Uterus (tissue), 4 donors: Measurements from ENCODE around the gene LYSMD3. TPM values are rescaled to one million over a fixed set of nuclear protein-coding genes. Genes with fewer than 3 reads are reported as not detected.

Experiments
- DNase-seq, 2 donors: peaks; one replicate each; pipeline ENCODE4 v3.0.0-alpha.2; 2019 to 2020
- H3K27ac ChIP-seq, 2 donors: fragments of 200-600 bp; sonication (generic); 1 replicate in 1 of 2; 2 replicates in 1 of 2; pipeline ENCODE4 v1.5.1; 2016 to 2018
- H3K27me3 ChIP-seq, 2 donors: fragments of 200-600 bp; sonication (generic); one replicate each; pipeline ENCODE4 v1.5.1; 2018 to 2019; ENCODE audit warnings: control low read depth in 1 of 2
- H3K36me3 ChIP-seq, 2 donors: fragments of 200-600 bp; sonication (generic); one replicate each; pipeline ENCODE4 v1.5.1; 2019; ENCODE audit warnings: control low read depth in 1 of 2
- H3K4me1 ChIP-seq, 2 donors: fragments of 200-600 bp; sonication (generic); one replicate each; pipeline ENCODE4 v1.5.1; 2018 to 2019; ENCODE audit warnings: control low read depth in 1 of 2
- H3K4me3 ChIP-seq, 2 donors: fragments of 200-600 bp; sonication (generic); 1 replicate in 1 of 2; 2 replicates in 1 of 2; pipeline ENCODE4 v1.5.1; 2018 to 2019; ENCODE audit warnings: mild to moderate bottlenecking in 1 of 2
- H3K9me3 ChIP-seq, 2 donors: fragments of 200-600 bp; sonication (generic); one replicate each; pipeline ENCODE4 v1.5.1; 2019; ENCODE audit warnings: control low read depth in 1 of 2
- POLR2A ChIP-seq, 2 donors: fragments of 450-650 bp; IDR thresholded peaks; one replicate each; pipeline ENCODE4 v1.6.1; 2016; ENCODE audit warnings: antibody characterized with exemption in 2 of 2, mild to moderate bottlenecking in 1 of 2, moderate library complexity in 1 of 2
- intact Hi-C: fragments of 100-400 bp; cut with DNase I; formaldehyde crosslinking; loops from one replicate; pipeline ENCODE4 v1.15.1; 2023; ENCODE audit warnings: low total_unique reads
- total RNA-seq, 4 donors: library from RNA; depleted of rRNA in 3 of 4; stranded (reverse); fragments of >200 nt in 3 of 4; gene quantifications; one replicate each; pipeline versions ENCODE4 v1.1.0 to v1.2.4, GENCODE V29; 2014 to 2023
- TF ChIP-seq, protein P1 (sequence below), 4 experiments: fragments of 200-600 bp in 2 of 4; fragments of 450-650 bp in 2 of 4; sonication (generic) in 2 of 4; IDR thresholded peaks; one replicate each; pipeline ENCODE4 v1.5.1; 2016 to 2019; ENCODE audit warnings: antibody characterized with exemption in 4 of 4, mild to moderate bottlenecking in 2 of 4, moderate library complexity in 1 of 4
- donor health status: DM: yes; HTN: yes; CAD: no.

The LYSMD3 gene
- total RNA-seq, 4 donors from 2014 or later: 11.5 to 50.3 (median 26.9) TPM

DNA sequence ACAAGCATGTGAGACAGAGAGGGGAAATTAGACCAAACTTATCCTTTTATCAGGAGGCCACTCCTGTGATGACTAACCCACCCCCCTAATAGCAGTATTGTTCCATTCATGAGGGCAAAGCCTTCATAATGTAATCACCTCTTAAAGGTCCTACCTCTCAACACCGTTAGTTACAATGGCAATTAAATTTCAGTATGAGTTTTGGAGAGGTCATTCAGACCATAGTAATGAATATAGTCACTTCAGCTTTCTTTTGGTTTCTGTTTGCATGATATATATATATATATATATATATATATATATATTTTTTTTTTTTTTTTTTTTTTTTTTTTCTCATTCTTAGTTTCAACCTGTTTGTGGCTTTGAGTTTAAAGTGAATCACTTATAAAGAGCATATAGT, 39.7 kb upstream of the LYSMD3 start:
- no peak overlapping the region for H3K27ac ChIP-seq
- H3K27me3 ChIP-seq: no peaks in the 10 kb centered on the region
- intact Hi-C loops: no loop called here
- H3K4me1 ChIP-seq: no peaks in the 10 kb centered on the region
- H3K4me3 ChIP-seq: no peak overlapping the region
- DNase-seq: no peak
- H3K36me3 ChIP-seq: no peaks in the 10 kb centered on the region
- no peaks in the 10 kb centered on the region for H3K9me3 ChIP-seq
- TF ChIP-seq POLR2A (IDR thresholded peaks at IDR 0.05): no peak
- TF ChIP-seq, protein P1, sequence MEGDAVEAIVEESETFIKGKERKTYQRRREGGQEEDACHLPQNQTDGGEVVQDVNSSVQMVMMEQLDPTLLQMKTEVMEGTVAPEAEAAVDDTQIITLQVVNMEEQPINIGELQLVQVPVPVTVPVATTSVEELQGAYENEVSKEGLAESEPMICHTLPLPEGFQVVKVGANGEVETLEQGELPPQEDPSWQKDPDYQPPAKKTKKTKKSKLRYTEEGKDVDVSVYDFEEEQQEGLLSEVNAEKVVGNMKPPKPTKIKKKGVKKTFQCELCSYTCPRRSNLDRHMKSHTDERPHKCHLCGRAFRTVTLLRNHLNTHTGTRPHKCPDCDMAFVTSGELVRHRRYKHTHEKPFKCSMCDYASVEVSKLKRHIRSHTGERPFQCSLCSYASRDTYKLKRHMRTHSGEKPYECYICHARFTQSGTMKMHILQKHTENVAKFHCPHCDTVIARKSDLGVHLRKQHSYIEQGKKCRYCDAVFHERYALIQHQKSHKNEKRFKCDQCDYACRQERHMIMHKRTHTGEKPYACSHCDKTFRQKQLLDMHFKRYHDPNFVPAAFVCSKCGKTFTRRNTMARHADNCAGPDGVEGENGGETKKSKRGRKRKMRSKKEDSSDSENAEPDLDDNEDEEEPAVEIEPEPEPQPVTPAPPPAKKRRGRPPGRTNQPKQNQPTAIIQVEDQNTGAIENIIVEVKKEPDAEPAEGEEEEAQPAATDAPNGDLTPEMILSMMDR (IDR thresholded peaks at IDR 0.05): no peak

DNA sequence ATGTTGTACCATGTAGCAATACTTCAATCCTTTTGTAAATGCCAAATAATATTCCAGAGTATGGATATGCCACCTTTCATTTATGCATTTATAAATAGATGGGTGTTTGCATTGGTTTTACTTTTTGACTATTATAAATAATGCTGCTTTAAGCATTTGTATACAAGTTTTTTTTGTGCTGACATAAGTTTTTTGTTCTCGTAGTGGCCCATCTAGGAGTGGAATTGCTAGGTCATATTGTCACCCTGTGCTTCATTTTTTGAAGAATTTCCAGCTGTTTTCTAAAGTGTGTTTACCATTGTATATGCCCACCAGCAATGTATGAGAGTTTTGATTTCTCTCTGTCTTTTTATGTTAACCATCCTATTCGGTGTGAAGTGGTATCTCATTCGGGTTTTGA, 36.1 kb upstream of the LYSMD3 start:
- DNase-seq: no peak
- Histone ChIP-seq H3K9me3 (no peaks in the 10 kb centered on the region), H3K36me3 (no peaks in the 10 kb centered on the region), H3K27me3 (peaks cover 0 to 6% of the 10 kb centered on the region in 2 donors), H3K4me3 (no peak overlapping the region), H3K4me1 (no peaks in the 10 kb centered on the region), H3K27ac (no peak overlapping the region)
- no peak for TF ChIP-seq POLR2A (IDR thresholded peaks at IDR 0.05)
- TF ChIP-seq, protein P1 (IDR thresholded peaks at IDR 0.05): no peak
- intact Hi-C loops: no loop called here

DNA sequence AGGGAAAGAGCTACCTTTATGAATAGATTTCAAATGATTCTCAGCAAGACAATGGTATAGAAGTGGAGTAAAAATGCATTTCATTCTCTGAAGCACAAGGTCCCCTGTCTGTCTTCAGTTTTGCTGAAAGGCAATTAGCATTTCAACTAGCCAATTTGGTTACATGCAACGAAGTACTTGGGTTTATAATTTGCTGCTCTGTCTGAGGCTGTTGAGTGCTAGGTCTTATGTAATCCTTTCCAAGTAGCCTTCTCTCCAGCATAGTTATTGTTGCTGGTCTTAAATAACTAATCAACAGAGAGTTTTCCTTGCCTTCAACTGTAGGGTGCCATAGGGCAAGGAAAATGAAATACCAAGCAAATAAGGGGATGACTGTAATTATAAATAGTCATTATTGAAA, 33.7 kb upstream of the LYSMD3 start:
- Histone ChIP-seq H3K4me1 (peaks cover 0 to 5% of the 10 kb centered on the region in 2 donors), H3K27me3 (peaks cover 0 to 21% of the 10 kb centered on the region in 2 donors), H3K4me3 (no peak overlapping the region), H3K27ac (no peak overlapping the region), H3K9me3 (no peaks in the 10 kb centered on the region), H3K36me3 (no peaks in the 10 kb centered on the region)
- DNase-seq: no peak
- no peak for TF ChIP-seq POLR2A (IDR thresholded peaks at IDR 0.05)
- intact Hi-C loops: no loop called here

DNA sequence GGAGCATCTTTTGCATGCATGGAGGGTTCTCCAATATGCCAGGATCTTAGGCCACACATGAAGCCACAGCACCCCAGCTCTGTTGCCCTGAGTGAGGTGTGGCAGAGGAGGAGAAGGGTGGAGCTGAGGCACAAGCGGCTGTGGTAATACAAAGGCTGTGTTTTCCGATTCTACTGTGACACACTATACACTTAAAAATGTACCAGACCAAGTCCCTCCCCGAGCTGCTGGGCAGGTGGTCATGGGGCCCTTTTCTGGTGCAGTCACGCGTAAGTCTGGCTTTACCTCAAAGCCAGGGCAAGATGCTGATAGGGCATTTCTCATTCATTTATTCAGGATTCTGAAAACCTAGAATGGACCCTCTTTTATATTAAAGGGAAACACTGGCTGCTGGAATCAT, 33.0 kb upstream of the LYSMD3 start:
- H3K27me3 ChIP-seq: peaks cover 0 to 27% of the 10 kb centered on the region in 2 donors
- H3K36me3 ChIP-seq: no peaks in the 10 kb centered on the region
- intact Hi-C loops: no loop called here

DNA sequence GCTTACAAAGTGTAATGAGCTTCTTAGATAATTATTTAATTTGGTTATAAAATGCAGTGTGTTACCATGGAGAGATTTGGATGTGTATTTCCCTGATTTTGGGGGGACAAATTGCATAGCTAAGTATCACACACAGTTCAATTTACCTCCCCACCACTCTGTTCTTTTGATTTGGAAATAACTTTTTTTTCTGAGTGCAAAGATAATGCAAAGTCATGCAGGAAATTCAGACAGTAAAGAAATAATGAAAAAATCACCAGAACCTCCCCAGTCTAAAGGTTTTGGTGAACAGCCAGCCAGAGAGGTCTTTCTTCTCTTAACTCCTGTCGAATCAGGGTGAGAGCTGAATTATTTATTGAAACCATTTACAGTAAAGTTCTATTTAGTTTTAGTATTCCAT, 32.4 kb upstream of the LYSMD3 start:
- no peak overlapping the region for H3K4me3 ChIP-seq
- TF ChIP-seq POLR2A (IDR thresholded peaks at IDR 0.05): no peak
- TF ChIP-seq, protein P1 (IDR thresholded peaks at IDR 0.05): no peak
- H3K27me3 ChIP-seq: peaks cover 0 to 27% of the 10 kb centered on the region in 2 donors
- H3K27ac ChIP-seq: no peak overlapping the region
- H3K36me3 ChIP-seq: no peaks in the 10 kb centered on the region
- peaks cover 0 to 5% of the 10 kb centered on the region in 2 donors for H3K4me1 ChIP-seq
- H3K9me3 ChIP-seq: no peaks in the 10 kb centered on the region
- intact Hi-C loops: no loop called here
- DNase-seq: no peak

More for the DNA sequence above, 33.0 kb upstream of the LYSMD3 start:
- TF ChIP-seq, protein P1 (IDR thresholded peaks at IDR 0.05): no peak
- TF ChIP-seq POLR2A (IDR thresholded peaks at IDR 0.05): no peak
- Histone ChIP-seq H3K4me3 (no peak overlapping the region), H3K9me3 (no peaks in the 10 kb centered on the region), H3K4me1 (peaks cover 0 to 5% of the 10 kb centered on the region in 2 donors), H3K27ac (no peak overlapping the region)
- no peak for DNase-seq

DNA sequence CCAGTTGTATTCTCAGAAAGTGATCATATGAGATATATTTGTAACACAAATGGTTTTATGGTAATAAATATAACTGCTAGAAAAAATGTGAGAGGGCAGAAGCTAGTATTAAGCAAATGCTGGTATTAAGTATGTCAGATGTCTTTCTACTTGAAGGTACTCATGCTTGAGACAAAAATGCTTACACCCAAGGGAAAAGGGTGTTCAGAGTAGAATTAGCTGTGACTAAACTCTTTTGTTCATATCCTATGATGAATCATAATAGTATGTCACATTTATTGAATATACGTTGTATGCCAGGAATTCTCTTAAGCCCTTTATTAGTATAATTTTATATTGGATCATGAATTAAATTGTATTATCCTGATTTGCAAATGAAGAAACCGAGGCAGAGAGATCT, 31.4 kb upstream of the LYSMD3 start:
- Histone ChIP-seq H3K4me3 (no peak overlapping the region), H3K4me1 (peaks cover 0 to 5% of the 10 kb centered on the region in 2 donors), H3K27me3 (peaks cover 0 to 27% of the 10 kb centered on the region in 2 donors), H3K36me3 (no peaks in the 10 kb centered on the region), H3K27ac (no peak overlapping the region), H3K9me3 (no peaks in the 10 kb centered on the region)
- DNase-seq: no peak
- TF ChIP-seq, protein P1 (IDR thresholded peaks at IDR 0.05): no peak
- TF ChIP-seq POLR2A (IDR thresholded peaks at IDR 0.05): no peak
- intact Hi-C loops: no loop called here
